ENCODE results near the gene PTPRK. TPM values are rescaled to one million over a fixed set of nuclear protein-coding genes. Genes with fewer than 3 reads are reported as not detected.
A peak's percentile ranks its signal among the peaks of the same experiment; 100 is the strongest.

Gene PTPRK
- total and polyA plus RNA-seq, 2 of the 13 experiments (the other 11 are each of a cell fraction or from before 2014, with no cell fraction given): 43.6 to 98.3 TPM

- TF ChIP-seq SOX13 (IDR thresholded peaks at IDR 0.05) (no peak), SOX13 (CRISPR knock-in tag; conservative IDR thresholded peaks at IDR 0.05 in 1 of 2, IDR thresholded peaks at IDR 0.05 in 1 of 2) (0 out of 4 replicates have a peak, but pooled peaks of 1 of the 2 experiments have one; percentile 20), PCBP1 (IDR thresholded peaks at IDR 0.05; ENCODE audit: borderline replicate concordance, low read depth, low read length) (no peak), ZFP91 (CRISPR knock-in tag; IDR thresholded peaks at IDR 0.05; ENCODE audit: borderline replicate concordance) (no peak), THAP9 (CRISPR knock-in tag; IDR thresholded peaks at IDR 0.05; ENCODE audit: borderline replicate concordance) (no peak)
- TF ChIP-seq, protein P1, sequence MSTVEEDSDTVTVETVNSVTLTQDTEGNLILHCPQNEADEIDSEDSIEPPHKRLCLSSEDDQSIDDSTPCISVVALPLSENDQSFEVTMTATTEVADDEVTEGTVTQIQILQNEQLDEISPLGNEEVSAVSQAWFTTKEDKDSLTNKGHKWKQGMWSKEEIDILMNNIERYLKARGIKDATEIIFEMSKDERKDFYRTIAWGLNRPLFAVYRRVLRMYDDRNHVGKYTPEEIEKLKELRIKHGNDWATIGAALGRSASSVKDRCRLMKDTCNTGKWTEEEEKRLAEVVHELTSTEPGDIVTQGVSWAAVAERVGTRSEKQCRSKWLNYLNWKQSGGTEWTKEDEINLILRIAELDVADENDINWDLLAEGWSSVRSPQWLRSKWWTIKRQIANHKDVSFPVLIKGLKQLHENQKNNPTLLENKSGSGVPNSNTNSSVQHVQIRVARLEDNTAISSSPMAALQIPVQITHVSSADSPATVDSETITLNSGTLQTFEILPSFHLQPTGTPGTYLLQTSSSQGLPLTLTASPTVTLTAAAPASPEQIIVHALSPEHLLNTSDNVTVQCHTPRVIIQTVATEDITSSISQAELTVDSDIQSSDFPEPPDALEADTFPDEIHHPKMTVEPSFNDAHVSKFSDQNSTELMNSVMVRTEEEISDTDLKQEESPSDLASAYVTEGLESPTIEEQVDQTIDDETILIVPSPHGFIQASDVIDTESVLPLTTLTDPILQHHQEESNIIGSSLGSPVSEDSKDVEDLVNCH (CRISPR knock-in tag; IDR thresholded peaks at IDR 0.05): 0 out of 2 replicates have a peak, but pooled peaks have one; percentile 33
Measured at GRCh38 chr6:128406453-128406852, 113.9 kb downstream of the PTPRK start (continued).

Data from HepG2 (cell line).